ENCODE results near the gene MARCHF3.
"Not testable (repeated sequence)": the region's sequence is repeated elsewhere in the genome, so short reads cannot be mapped to it uniquely, and the experiment has no call there.

Gene MARCHF3

GRCh38 chr5:126911986-126912385, 118.4 kb downstream of the MARCHF3 start:
- DNase-seq, result peak; percentile 64

GRCh38 chr5:126909856-126910255, 120.5 kb downstream of the MARCHF3 start:
- no peak for DNase-seq

DNA sequence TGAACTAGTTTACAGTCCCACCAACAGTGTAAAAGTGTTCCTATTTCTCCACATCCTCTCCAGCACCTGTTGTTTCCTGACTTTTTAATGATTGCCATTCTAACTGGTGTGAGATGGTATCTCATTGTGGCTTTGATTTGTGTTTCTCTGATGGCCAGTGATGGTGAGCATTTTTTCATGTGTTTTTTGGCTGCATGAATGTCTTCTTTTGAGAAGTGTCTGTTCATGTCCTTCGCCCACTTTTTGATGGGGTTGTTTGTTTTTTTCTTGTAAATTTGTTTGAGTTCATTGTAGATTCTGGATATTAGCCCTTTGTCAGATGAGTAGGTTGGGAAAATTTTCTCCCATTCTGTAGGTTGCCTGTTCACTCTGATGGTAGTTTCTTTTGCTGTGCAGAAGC, 126.0 kb downstream of the MARCHF3 start:
- not testable (repeated sequence) for DNase-seq

DNA sequence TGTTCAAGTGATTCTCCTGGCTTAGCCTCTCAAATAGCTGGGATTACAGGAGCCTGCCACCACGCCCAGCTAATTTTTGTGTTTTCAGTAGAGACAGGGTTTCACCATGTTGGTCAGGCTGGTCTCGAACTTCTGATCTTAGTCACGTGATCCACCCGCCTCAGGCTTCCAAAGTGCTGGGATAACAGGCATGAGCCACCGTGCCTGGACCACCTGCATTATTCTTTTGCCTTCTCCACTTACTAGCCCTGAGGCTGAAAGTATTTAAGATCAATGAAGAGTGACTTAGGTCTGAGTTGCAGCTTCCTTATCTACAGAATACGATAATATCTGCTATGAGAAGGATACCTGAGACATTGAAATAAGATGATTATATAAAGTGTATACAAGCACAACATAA, 129.6 kb downstream of the MARCHF3 start:
- DNase-seq, result no peak

- DNase-seq, result no peak
Observed at GRCh38 chr5:126899476-126899875, 130.9 kb downstream of the MARCHF3 start.

GRCh38 chr5:126897851-126898630, 132.3 kb downstream of the MARCHF3 start:
- DNase-seq, result no peak

DNA sequence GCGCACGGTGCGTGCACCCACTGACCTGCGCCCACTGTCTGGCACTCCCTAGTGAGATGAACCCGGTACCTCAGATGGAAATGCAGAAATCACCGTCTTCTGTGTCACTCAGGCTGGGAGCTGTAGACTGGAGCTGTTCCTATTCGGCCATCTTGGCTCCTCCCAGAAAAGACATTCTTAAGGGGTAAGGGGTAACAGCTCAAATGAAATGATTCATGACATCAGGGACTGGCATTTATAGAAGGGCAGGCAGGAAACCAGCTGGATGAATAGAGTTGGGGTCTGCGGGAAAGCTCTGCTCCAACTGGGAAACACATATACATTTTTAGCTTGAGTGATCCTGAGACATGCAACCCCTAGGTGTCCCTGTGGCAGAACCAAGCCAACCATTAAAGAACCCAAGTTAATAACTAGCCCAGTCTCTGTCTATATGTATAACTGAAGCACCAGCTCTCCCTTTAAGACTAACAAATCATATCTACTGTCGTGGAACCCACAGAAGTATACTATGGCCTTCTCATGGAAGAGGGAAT, 134.1 kb downstream of the MARCHF3 start:
- no peak for DNase-seq

DNA sequence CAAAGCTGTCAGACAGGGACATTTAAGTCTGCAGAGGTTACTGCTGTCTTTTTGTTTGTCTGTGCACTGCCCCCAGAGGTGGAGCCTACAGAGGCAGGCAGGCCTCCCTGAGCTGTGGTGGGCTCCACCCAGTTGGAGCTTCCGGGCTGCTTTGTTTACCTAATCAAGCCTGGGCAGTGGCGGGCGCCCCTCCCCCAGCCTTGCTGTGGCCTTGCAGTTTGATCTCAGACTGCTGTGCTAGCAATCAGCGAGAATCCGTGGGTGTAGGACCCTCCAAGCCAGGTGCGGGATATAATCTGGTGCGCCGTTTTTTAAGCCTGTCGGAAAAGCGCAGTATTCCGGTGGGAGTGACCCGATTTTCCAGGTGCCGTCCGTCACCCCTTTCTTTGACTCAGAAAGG, 134.6 kb downstream of the MARCHF3 start:
- DNase-seq, result not testable (repeated sequence)

GRCh38 chr5:126890414-126890813, 139.9 kb downstream of the MARCHF3 start:
- not testable (repeated sequence) for DNase-seq

DNA sequence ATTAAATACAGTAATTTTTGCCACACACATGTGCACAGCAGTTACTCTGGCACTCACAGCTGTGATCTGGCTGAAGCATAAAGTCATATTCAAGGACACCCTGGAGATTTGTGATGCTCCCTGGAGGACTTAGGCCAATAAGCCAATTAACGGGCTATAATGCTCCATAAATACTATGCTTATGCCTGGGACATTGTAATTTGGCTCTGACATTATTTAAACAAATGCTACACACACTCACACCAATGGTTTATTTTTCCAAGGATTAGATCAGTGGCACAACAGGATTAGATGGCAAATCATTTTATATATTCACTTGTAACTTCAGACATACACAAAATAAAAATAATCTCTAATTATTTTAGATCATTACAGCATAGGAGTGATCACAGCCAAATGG, 142.2 kb downstream of the MARCHF3 start:
- DNase-seq, result no peak

- peak; percentile 95 for DNase-seq
Observed at GRCh38 chr5:126884269-126884819, 146.0 kb downstream of the MARCHF3 start.

- DNase-seq, result peak; percentile 65
Observed at GRCh38 chr5:126883564-126884245, 146.7 kb downstream of the MARCHF3 start.

DNA sequence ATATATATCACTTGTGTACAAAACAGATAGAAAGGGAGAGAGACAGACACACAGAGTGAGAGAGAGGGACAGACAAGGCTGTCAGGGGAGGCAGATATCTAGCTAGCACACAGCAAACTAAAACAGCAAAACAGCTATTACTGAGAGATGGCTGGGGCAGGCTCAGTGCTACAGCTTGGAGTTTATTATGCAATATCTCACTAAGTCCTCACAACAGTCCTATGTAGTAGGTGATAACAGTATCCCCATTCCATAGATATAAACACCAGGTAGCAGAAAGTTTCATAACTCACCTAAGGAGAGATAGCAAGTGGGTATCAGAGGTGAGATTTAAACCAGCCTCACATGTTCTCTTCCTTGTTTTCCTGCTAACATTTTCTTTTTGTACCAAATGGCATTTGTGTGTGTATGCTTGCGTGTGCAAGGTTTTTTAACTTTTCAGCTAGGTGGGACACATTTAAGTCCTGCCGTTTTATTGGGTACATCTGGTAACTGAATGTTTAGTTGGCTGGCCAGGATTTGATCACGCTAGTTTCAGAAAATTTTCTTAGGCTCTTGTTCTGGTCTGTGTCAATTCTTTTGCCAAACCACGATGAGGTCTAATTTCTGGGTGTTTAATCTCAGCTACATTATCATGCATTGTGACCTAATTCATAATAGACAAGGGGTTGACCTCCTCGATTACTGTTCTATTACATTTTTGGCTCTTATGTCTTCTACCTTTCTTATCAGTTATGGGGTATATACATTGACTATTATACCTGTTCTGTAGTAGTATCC, 148.3 kb downstream of the MARCHF3 start:
- DNase-seq, result peak; percentile 47

- no peak for DNase-seq
Observed at GRCh38 chr5:126878634-126879033, 151.7 kb downstream of the MARCHF3 start.

DNA sequence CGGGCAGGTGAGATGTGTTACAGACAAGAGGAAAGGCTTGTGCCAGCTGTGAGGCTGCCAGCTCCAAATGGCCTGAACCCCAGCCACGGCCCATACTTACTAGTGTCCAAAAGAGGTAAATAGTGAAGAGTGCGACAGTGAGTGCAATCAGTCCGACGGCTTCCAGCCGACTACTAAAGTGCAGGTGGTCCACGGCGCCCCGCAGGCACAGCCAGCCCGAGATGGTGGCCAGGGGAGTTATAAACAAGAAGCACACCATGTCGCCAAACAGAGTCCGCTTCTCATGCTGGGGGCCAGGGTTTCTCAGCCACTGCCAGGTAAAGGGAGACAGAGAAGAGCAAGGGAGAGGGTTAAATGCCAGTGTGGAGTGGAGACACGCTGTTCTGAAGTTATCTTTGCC, 152.3 kb downstream of the MARCHF3 start:
- DNase-seq, result no peak

DNA sequence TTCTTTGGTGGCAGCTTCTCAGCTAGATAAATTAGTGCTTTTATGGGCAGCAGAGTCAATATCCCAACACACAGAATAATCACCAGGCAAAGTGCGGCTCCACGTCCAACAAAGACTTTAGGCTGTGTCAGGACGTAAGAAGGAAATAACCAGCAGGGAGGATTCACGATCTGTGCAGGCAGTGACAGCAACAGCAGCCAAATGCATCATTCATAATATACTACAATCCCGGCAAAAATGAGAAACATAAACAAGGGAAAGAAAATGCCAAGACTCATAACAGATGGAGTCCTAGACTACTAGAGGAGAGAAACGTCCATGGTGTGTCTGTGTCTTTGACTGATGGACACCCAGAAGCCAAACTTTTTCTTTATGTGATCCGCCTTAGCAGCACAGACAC, 152.8 kb downstream of the MARCHF3 start:
- no peak for DNase-seq

DNA sequence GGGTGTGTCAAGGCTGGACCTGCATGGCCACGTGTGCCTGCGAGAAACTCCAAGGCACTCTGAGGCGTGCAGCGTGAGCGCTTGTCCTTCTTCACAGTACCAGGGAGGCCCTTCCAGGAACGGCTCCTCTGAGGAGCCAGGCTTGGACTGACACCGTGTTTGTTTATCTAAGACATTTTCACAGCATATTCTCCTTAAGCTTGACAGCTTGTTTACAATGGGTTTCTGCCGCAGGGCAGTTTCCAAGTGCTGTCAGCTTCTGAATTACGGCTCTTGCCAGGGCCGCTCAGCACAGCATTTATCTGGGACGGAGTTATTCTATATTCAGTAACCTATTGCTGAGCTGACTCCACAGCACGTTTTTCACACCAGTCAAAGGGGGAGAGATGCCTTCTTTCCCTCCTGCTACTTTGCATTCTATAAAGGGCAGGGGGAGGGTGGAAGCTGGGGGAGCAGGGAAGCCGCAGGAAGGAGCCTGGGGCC, 155.0 kb downstream of the MARCHF3 start:
- DNase-seq, result no peak

- no peak for DNase-seq
Observed at GRCh38 chr5:126872561-126873354, 157.6 kb downstream of the MARCHF3 start.

- DNase-seq, result no peak
Observed at GRCh38 chr5:126871441-126871840, 158.9 kb downstream of the MARCHF3 start.

- peak; percentile 44 for DNase-seq
Observed at GRCh38 chr5:126869005-126869451, 161.3 kb downstream of the MARCHF3 start.

GRCh38 chr5:126868338-126869004, 161.9 kb downstream of the MARCHF3 start:
- DNase-seq, result no peak
